ENCODE measurements around the gene PCGF1. TPM values are rescaled to one million over a fixed set of nuclear protein-coding genes. Genes with fewer than 3 reads are reported as not detected.

PCGF1 gene
- total and polyA plus RNA-seq, 2 of the 13 experiments (the other 11 are each of a cell fraction or from before 2014, with no cell fraction given) = 20.4 to 22.6 TPM

- TF ChIP-seq ZNF142 (CRISPR knock-in tag; IDR thresholded peaks at IDR 0.05) (no peak), WIZ (CRISPR knock-in tag; IDR thresholded peaks at IDR 0.05) (no peak), ZNF318 (CRISPR knock-in tag; IDR thresholded peaks at IDR 0.05) (no peak), ZFP36 (IDR thresholded peaks at IDR 0.05; ENCODE audit: borderline replicate concordance, low read depth, low read length, partially characterized antibody) (no peak), HNRNPLL (IDR thresholded peaks at IDR 0.05; ENCODE audit: low read depth, low read length, poor library complexity, severe bottlenecking) (peak; percentile 37), ZNF121 (CRISPR knock-in tag; IDR thresholded peaks at IDR 0.05) (no peak; the same call in 1 of the 2 replicates), IKZF5 (CRISPR knock-in tag; IDR thresholded peaks at IDR 0.05) (0 out of 2 replicates have a peak, but pooled peaks have one; percentile 19), IRF2 (CRISPR knock-in tag; IDR thresholded peaks at IDR 0.05) (no peak), KDM2A (CRISPR knock-in tag; IDR thresholded peaks at IDR 0.05; ENCODE audit: borderline replicate concordance, low read depth) (peak; percentile 75; the same call in 1 of the 2 replicates), DMAP1 (CRISPR knock-in tag; IDR thresholded peaks at IDR 0.05) (no peak), ELF3 (CRISPR knock-in tag; IDR thresholded peaks at IDR 0.05) (no peak)
These were observed 5.5 kb upstream of the PCGF1 start (continued) for GRCh38 chr2:74512744-74513604.
